Panc1 (cell line): Measurements from ENCODE around the gene CHST10. TPM values are rescaled to one million over a fixed set of nuclear protein-coding genes. Genes with fewer than 3 reads are reported as not detected.

ENCODE experiments used
- ATAC-seq: fragments of 200-7000 bp; cut with Tn5 transposase; 2 replicates; pipeline ENCODE4 v1.9.1; 2020; ENCODE audit warnings: mild to moderate bottlenecking, moderate library complexity
- BruUV-seq: library from RNA; stranded (reverse); fragments of 400-500 nt; replicated peaks from 2 replicates; lab custom pipeline; 2021; lab: Mats Ljungman, UMichigan
- CTCF ChIA-PET: fragments of 300-600 bp; sonication (Branson Sonifier 250); formaldehyde crosslinking; loops from one replicate; lab custom pipeline; 2022; ENCODE audit warnings: antibody characterized with exemption; lab: Charles Lee
- POLR2A ChIA-PET: fragments of 300-600 bp; sonication (Branson Sonifier 250); formaldehyde crosslinking; loops from one replicate; lab custom pipeline; 2022; ENCODE audit warnings: antibody characterized with exemption; lab: Charles Lee
- DNase-seq: peaks from one replicate; pipeline ENCODE4 v3.0.0-alpha.2; 2010; ENCODE audit warnings: low read depth, low spot score
- H3K27ac ChIP-seq: 2 replicates; pipeline ENCODE4 v1.5.1; 2011; ENCODE audit warnings: mild to moderate bottlenecking, low read length, inconsistent platforms
- H3K27me3 ChIP-seq: fragments of 200-500 bp; sonication (Bioruptor generic); 2 replicates; pipeline ENCODE4 v1.6.0; 2014; ENCODE audit warnings: low read length, inconsistent platforms; ENCODE audit not compliant: control insufficient read depth, insufficient read depth
- H3K36me3 ChIP-seq: fragments of 200-500 bp; sonication (Bioruptor generic); 2 replicates; pipeline ENCODE4 v1.5.1; 2014; ENCODE audit warnings: inconsistent platforms, mild to moderate bottlenecking, low read length, moderate library complexity; ENCODE audit not compliant: control insufficient read depth, insufficient read depth
- H3K4me1 ChIP-seq: 2 replicates; pipeline ENCODE4 v1.5.1; 2011; ENCODE audit warnings: inconsistent platforms, mild to moderate bottlenecking, low read length, moderate library complexity; ENCODE audit not compliant: control insufficient read depth, insufficient read depth
- H3K4me3 ChIP-seq, 2 experiments: 2 replicates each; pipeline ENCODE4 v1.5.1; 2011 to 2012; ENCODE audit warnings: low read depth in 2 of 2, low read length in 2 of 2, mild to moderate bottlenecking in 2 of 2, inconsistent platforms in 1 of 2, moderate library complexity in 1 of 2
- H3K9me3 ChIP-seq: fragments of 200-500 bp; sonication (Bioruptor generic); 2 replicates; pipeline ENCODE4 v1.5.1; 2014; ENCODE audit warnings: low read depth, mild to moderate bottlenecking, inconsistent platforms, low read length, moderate library complexity; ENCODE audit not compliant: control insufficient read depth, insufficient read depth
- POLR2AphosphoS5 ChIP-seq: IDR thresholded peaks from 2 replicates; pipeline ENCODE4 v1.6.1; 2012; ENCODE audit warnings: mild to moderate bottlenecking, low read depth, low read length, moderate library complexity
- SIN3A ChIP-seq: IDR thresholded peaks from 2 replicates; pipeline ENCODE4 v1.6.1; 2012; ENCODE audit warnings: low read depth, mild to moderate bottlenecking, low read length, moderate library complexity, borderline replicate concordance; ENCODE audit not compliant: insufficient read depth
- TCF7L2 ChIP-seq: IDR thresholded peaks from 2 replicates; pipeline ENCODE4 v1.6.1; 2011; ENCODE audit warnings: mild to moderate bottlenecking, low read depth, low read length, inconsistent platforms
- in situ Hi-C: cut with HindIII; loops from 2 replicates; pipeline ENCODE4 v1.10.0; 2016; ENCODE audit warnings: low sequenced_read_pairs, low pct_unique_long_range_greater_than_20kb
- intact Hi-C: fragments of 100-400 bp; cut with micrococcal nuclease; formaldehyde crosslinking; loops from one replicate; pipeline ENCODE4 v1.10.0; 2022; ENCODE audit not compliant: unreplicated experiment
- total RNA-seq: library from RNA; stranded (reverse); gene quantifications from one replicate; pipeline ENCODE4 v1.2.1, GENCODE V29; 2021; ENCODE audit not compliant: unreplicated experiment
- TF ChIP-seq, protein P1 (sequence below): fragments of 450-650 bp; IDR thresholded peaks from 2 replicates; pipeline ENCODE4 v1.5.1; 2017; ENCODE audit warnings: mild to moderate bottlenecking
- TF ChIP-seq, protein P2 (sequence below), 2 experiments: IDR thresholded peaks; 2 replicates each; pipeline ENCODE4 v1.6.1; 2011 to 2012; ENCODE audit warnings: low read depth in 2 of 2, control low read depth in 1 of 2, low read length in 1 of 2, mild to moderate bottlenecking in 1 of 2, moderate library complexity in 1 of 2; ENCODE audit not compliant: insufficient read depth in 1 of 2

Gene CHST10
- total RNA-seq, 1 experiment from 2014 or later = 22.0 TPM

DNA sequence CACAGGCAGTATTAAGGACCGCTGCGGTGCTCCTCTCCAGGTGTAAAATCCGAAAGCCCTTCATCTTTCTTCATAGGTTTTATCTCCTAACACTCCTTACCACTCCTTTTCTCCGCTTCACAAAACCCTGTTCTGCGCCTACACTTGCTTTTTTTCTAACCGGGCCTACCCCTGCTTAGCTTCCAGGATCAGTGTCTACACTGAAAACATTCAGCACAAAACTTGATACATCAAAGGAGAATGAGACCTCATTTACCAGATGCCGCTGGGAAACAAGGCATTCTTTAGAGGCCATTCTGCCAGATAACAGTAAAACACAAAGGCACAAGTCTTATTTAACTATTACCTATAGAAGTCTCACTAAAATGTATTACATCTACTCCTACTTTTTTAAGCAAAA, 13.1 kb downstream of the CHST10 start:
- H3K27ac ChIP-seq = no peak overlapping the region
- intact Hi-C loops = no loop called here
- H3K36me3 ChIP-seq = no peaks in the 10 kb centered on the region; the same call in none of the 2 replicates
- H3K4me3 ChIP-seq = no peak overlapping the region
- no peaks in the 10 kb centered on the region for H3K27me3 ChIP-seq
- ChIA-PET CTCF (no interaction called here), POLR2A (no interaction called here)
- no peak for ATAC-seq
- TF ChIP-seq POLR2AphosphoS5 = no peak
- TF ChIP-seq SIN3A = no peak
- TF ChIP-seq, protein P1, sequence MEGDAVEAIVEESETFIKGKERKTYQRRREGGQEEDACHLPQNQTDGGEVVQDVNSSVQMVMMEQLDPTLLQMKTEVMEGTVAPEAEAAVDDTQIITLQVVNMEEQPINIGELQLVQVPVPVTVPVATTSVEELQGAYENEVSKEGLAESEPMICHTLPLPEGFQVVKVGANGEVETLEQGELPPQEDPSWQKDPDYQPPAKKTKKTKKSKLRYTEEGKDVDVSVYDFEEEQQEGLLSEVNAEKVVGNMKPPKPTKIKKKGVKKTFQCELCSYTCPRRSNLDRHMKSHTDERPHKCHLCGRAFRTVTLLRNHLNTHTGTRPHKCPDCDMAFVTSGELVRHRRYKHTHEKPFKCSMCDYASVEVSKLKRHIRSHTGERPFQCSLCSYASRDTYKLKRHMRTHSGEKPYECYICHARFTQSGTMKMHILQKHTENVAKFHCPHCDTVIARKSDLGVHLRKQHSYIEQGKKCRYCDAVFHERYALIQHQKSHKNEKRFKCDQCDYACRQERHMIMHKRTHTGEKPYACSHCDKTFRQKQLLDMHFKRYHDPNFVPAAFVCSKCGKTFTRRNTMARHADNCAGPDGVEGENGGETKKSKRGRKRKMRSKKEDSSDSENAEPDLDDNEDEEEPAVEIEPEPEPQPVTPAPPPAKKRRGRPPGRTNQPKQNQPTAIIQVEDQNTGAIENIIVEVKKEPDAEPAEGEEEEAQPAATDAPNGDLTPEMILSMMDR = no peak
- TF ChIP-seq, protein P2, sequence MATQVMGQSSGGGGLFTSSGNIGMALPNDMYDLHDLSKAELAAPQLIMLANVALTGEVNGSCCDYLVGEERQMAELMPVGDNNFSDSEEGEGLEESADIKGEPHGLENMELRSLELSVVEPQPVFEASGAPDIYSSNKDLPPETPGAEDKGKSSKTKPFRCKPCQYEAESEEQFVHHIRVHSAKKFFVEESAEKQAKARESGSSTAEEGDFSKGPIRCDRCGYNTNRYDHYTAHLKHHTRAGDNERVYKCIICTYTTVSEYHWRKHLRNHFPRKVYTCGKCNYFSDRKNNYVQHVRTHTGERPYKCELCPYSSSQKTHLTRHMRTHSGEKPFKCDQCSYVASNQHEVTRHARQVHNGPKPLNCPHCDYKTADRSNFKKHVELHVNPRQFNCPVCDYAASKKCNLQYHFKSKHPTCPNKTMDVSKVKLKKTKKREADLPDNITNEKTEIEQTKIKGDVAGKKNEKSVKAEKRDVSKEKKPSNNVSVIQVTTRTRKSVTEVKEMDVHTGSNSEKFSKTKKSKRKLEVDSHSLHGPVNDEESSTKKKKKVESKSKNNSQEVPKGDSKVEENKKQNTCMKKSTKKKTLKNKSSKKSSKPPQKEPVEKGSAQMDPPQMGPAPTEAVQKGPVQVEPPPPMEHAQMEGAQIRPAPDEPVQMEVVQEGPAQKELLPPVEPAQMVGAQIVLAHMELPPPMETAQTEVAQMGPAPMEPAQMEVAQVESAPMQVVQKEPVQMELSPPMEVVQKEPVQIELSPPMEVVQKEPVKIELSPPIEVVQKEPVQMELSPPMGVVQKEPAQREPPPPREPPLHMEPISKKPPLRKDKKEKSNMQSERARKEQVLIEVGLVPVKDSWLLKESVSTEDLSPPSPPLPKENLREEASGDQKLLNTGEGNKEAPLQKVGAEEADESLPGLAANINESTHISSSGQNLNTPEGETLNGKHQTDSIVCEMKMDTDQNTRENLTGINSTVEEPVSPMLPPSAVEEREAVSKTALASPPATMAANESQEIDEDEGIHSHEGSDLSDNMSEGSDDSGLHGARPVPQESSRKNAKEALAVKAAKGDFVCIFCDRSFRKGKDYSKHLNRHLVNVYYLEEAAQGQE (IDR thresholded peaks at IDR 0.05; ENCODE audit: insufficient read depth in 1 of 2, low read depth in 2 of 2, low read length in 1 of 2) = no peak
- TF ChIP-seq TCF7L2 = no peak
- H3K9me3 ChIP-seq = no peaks in the 10 kb centered on the region
- in situ Hi-C loops = no loop called here
- H3K4me1 ChIP-seq = no peaks in the 10 kb centered on the region
- no TSS peak for BruUV-seq
- DNase-seq = no peak

DNA sequence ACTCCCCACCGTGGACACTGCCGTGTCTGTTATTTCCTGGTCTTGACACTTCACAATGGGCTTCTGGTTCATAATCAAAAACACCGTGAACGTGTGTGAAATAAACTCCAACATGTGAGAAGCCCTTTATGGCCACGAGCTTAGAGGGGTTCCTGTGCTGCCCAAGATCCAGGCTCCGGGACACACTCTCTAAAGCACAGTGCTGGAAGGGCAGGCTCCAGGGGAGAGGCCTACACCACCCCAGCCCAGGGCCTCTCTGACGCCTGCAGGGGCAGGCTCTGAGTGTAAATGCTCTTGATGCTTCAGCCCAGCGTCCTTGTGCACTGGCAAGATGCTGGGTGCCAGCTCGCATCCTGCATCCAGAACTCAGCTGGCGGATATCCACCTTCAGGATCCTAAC, 13.7 kb downstream of the CHST10 start:
- no TSS peak for BruUV-seq

More for the DNA sequence above, 13.7 kb downstream of the CHST10 start:
- Histone ChIP-seq H3K4me1 (no peaks in the 10 kb centered on the region), H3K27me3 (no peaks in the 10 kb centered on the region), H3K4me3 (no peak overlapping the region), H3K27ac (no peak overlapping the region), H3K36me3 (no peaks in the 10 kb centered on the region; the same call in none of the 2 replicates), H3K9me3 (no peaks in the 10 kb centered on the region)
- TF ChIP-seq TCF7L2 (no peak), SIN3A (no peak), POLR2AphosphoS5 (no peak)
- TF ChIP-seq, protein P2 (IDR thresholded peaks at IDR 0.05; ENCODE audit: insufficient read depth in 1 of 2, low read depth in 2 of 2, low read length in 1 of 2) = no peak
- TF ChIP-seq, protein P1 = no peak
- CTCF ChIA-PET = no interaction called here
- ATAC-seq (no peak), DNase-seq (no peak)
- in situ Hi-C loops (no loop called here), intact Hi-C loops (no loop called here)
- POLR2A ChIA-PET = no interaction called here
